Transverse colon (tissue), 4 donors: Measurements from ENCODE around the gene RFXAP. TPM values are rescaled to one million over a fixed set of nuclear protein-coding genes. Genes with fewer than 3 reads are reported as not detected.
A peak's percentile ranks its signal among the peaks of the same experiment; 100 is the strongest.

Experiments used
- DNase-seq: peaks from one replicate; pipeline ENCODE4 v3.0.0-alpha.2; 2019
- H3K27ac ChIP-seq, 4 donors: fragments of 200-600 bp; sonication (generic); 2 replicates each; pipeline ENCODE4 v1.5.1; 2016 to 2018; ENCODE audit warnings: inconsistent platforms in 4 of 4
- H3K27me3 ChIP-seq: fragments of 200-600 bp; sonication (generic); 2 replicates; pipeline ENCODE4 v1.5.1; 2017; ENCODE audit warnings: inconsistent platforms
- H3K36me3 ChIP-seq, 4 donors: fragments of 200-600 bp; sonication (generic); 2 replicates each; pipeline ENCODE4 v1.5.1; 2017 to 2019; ENCODE audit warnings: inconsistent platforms in 4 of 4
- H3K4me1 ChIP-seq, 4 donors: fragments of 200-600 bp; sonication (generic); 2 replicates each; pipeline ENCODE4 v1.5.1; 2017 to 2020; ENCODE audit warnings: inconsistent platforms in 4 of 4
- H3K4me3 ChIP-seq, 4 donors: fragments of 200-600 bp; sonication (generic); 1 replicate in 1 of 4; 2 replicates in 3 of 4; pipeline versions ENCODE4 v1.5.1 to v1.6.1; 2017 to 2019; ENCODE audit warnings: inconsistent platforms in 4 of 4
- H3K9me3 ChIP-seq, 2 donors: fragments of 200-600 bp; sonication (generic); 2 replicates each; pipeline ENCODE4 v1.5.1; 2017 to 2019; ENCODE audit warnings: inconsistent platforms in 2 of 2
- CTCF ChIP-seq, 5 experiments: fragments of 200-600 bp in 3 of 5; fragments of 450-650 bp in 2 of 5; sonication (generic) in 3 of 5; IDR thresholded peaks; 1 replicate in 2 of 5; 2 replicates in 3 of 5; pipeline ENCODE4 v1.5.1; 2016 to 2017; ENCODE audit warnings: antibody characterized with exemption in 5 of 5, inconsistent platforms in 3 of 5, mild to moderate bottlenecking in 2 of 5, moderate library complexity in 1 of 5
- EP300 ChIP-seq: sonication (generic); formaldehyde crosslinking; IDR thresholded peaks from one replicate; pipeline ENCODE4 v1.6.1; 2017; ENCODE audit warnings: antibody characterized with exemption, low read depth
- POLR2A ChIP-seq: fragments of 450-650 bp; IDR thresholded peaks from one replicate; pipeline ENCODE4 v1.6.1; 2016; ENCODE audit warnings: antibody characterized with exemption, mild to moderate bottlenecking, moderate library complexity
- POLR2AphosphoS5 ChIP-seq, 3 donors: sonication (generic); formaldehyde crosslinking; IDR thresholded peaks; one replicate each; pipeline ENCODE4 v1.6.1; 2016; ENCODE audit warnings: antibody characterized with exemption in 3 of 3
- WGBS, 2 donors: methylation state at CpG; one replicate each; pipeline ENCODE4 v1.1.5; 2018; ENCODE audit warnings: low coverage in 1 of 2; 5-methylcytosine and 5-hydroxymethylcytosine counted together
- in situ Hi-C, 4 donors: fragments of 200-750 bp; cut with MboI; loops; one replicate each; pipeline versions ENCODE4 v1.15.0 to v1.15.1; 2017; ENCODE audit warnings: low sequenced_read_pairs in 3 of 4, low pct_ligation_motif_present in 1 of 4, low pct_unique_long_range_greater_than_20kb in 1 of 4
- intact Hi-C: fragments of 100-400 bp; cut with DNase I; formaldehyde crosslinking; loops from one replicate; pipeline ENCODE4 v1.15.1; 2023; ENCODE audit warnings: low total_unique reads
- total RNA-seq, 4 donors: library from RNA; depleted of rRNA; stranded (reverse); fragments of >200 nt; gene quantifications; one replicate each; pipeline ENCODE4 v1.1.0, GENCODE V29; 2016

The RFXAP gene
- total RNA-seq, 4 donors from 2014 or later = 0.80 to 5.9 (median 3.7) TPM

GRCh38 chr13:36820222-36820621, 1.2 kb downstream of the RFXAP start:
- no peaks in the 10 kb centered on the region for H3K36me3 ChIP-seq
- TF ChIP-seq POLR2A (no peak), EP300 (no peak), POLR2AphosphoS5 (IDR thresholded peaks at IDR 0.05) (no peak), CTCF (IDR thresholded peaks at IDR 0.05) (no peak)
- peak overlapping the region; percentile 78 to 94 (median 82) for H3K4me3 ChIP-seq
- H3K9me3 ChIP-seq = no peaks in the 10 kb centered on the region
- no peak overlapping the region for H3K27ac ChIP-seq
- intact Hi-C loops (no loop called here), in situ Hi-C loops (no loop called here)
- H3K27me3 ChIP-seq = no peaks in the 10 kb centered on the region
- 39 to 56% methylated on average over 4 of the region's 4 CpGs for WGBS, 2 donors
- DNase-seq = no peak
- peaks cover 5 to 34% (median 15%) of the 10 kb centered on the region in 4 donors for H3K4me1 ChIP-seq

GRCh38 chr13:36822785-36823184, 3.8 kb downstream of the RFXAP start:
- in situ Hi-C loops = no loop called here
- Histone ChIP-seq H3K36me3 (peaks cover 0 to 5% (median 2%) of the 10 kb centered on the region in 4 donors), H3K9me3 (no peaks in the 10 kb centered on the region), H3K27me3 (no peaks in the 10 kb centered on the region), H3K27ac (no peak overlapping the region), H3K4me1 (peaks cover 5 to 34% (median 15%) of the 10 kb centered on the region in 4 donors), H3K4me3 (no peak overlapping the region)
- no peak for TF ChIP-seq POLR2AphosphoS5 (IDR thresholded peaks at IDR 0.05)
- no peak for TF ChIP-seq EP300
- TF ChIP-seq POLR2A = no peak
- no peak for TF ChIP-seq CTCF (IDR thresholded peaks at IDR 0.05)
- DNase-seq = no peak
- 60 to 78% methylated on average over 3 of the region's 3 CpGs for WGBS, 2 donors
- intact Hi-C loops = no loop called here

- H3K27me3 ChIP-seq = no peaks in the 10 kb centered on the region
- H3K27ac ChIP-seq = no peak overlapping the region
- DNase-seq = no peak
- no peaks in the 10 kb centered on the region for H3K4me1 ChIP-seq
- intact Hi-C loops (no loop called here), in situ Hi-C loops (no loop called here)
- peaks cover 0 to 5% (median 2%) of the 10 kb centered on the region in 4 donors for H3K36me3 ChIP-seq
- H3K4me3 ChIP-seq = no peak overlapping the region
- no peaks in the 10 kb centered on the region for H3K9me3 ChIP-seq
- TF ChIP-seq CTCF (IDR thresholded peaks at IDR 0.05) (no peak), POLR2AphosphoS5 (IDR thresholded peaks at IDR 0.05) (no peak), EP300 (no peak), POLR2A (no peak)
- 30% methylated on average over 1 of the region's 1 CpG; no CpG with 5 or more reads in 1 of the 2 donors for WGBS, 2 donors
These were observed 10.7 kb downstream of the RFXAP start for GRCh38 chr13:36829753-36830152.

- no peaks in the 10 kb centered on the region for H3K27me3 ChIP-seq
- H3K4me3 ChIP-seq = no peak overlapping the region
- in situ Hi-C loops = no loop called here
- no peaks in the 10 kb centered on the region for H3K9me3 ChIP-seq
- intact Hi-C loops = no loop called here
- H3K4me1 ChIP-seq = no peaks in the 10 kb centered on the region
- TF ChIP-seq POLR2AphosphoS5 (IDR thresholded peaks at IDR 0.05) (no peak), CTCF (IDR thresholded peaks at IDR 0.05) (no peak), POLR2A (no peak), EP300 (no peak)
- peaks cover 0 to 5% (median 2%) of the 10 kb centered on the region in 4 donors for H3K36me3 ChIP-seq
- DNase-seq = no peak
- no peak overlapping the region for H3K27ac ChIP-seq
- WGBS, 2 donors = 94 to 100% methylated on average over 1 to 3 of the region's 3 CpGs
These were observed 12.3 kb downstream of the RFXAP start for GRCh38 chr13:36831291-36831690.
